A549 (cell line): ENCODE results near the gene PARP15. TPM values are rescaled to one million over a fixed set of nuclear protein-coding genes. Genes with fewer than 3 reads are reported as not detected.

Experiments
- ATAC-seq, 2 experiments: fragments of 200-7000 bp in 1 of 2; fragments of >200 bp in 1 of 2; cut with Nextera tagmentation in 1 of 2; cut with Tn5 transposase in 1 of 2; 3 replicates each; pipeline versions ENCODE4 v1.8.0 to v1.9.1; 2018 to 2020; ENCODE audit warnings: mild to moderate bottlenecking in 1 of 2, moderate library complexity in 1 of 2
- CTCF ChIA-PET: fragments of 300-600 bp; sonication (Branson Sonifier 250); formaldehyde crosslinking; extraction: SDS; loops from one replicate; lab custom pipeline; 2021; ENCODE audit warnings: antibody characterized with exemption, inconsistent platforms; lab: Yijun Ruan, JAX
- POLR2A ChIA-PET: fragments of 350-600 bp; formaldehyde crosslinking; extraction: SDS; loops from one replicate; lab custom pipeline; 2021; ENCODE audit warnings: antibody characterized with exemption, inconsistent platforms; lab: Yijun Ruan, JAX
- DNase-seq, 2 experiments: peaks; one replicate each; pipeline versions ENCODE4 v3.0.0 to v3.0.0-alpha.2; 2011 to 2016; ENCODE audit warnings: low read depth in 1 of 2, low spot score in 1 of 2
- FAIRE-seq: peaks from 2 replicates; lab custom pipeline; 2011; peaks lifted over from hg19 to GRCh38; lab: Jason Lieb, UNC
- H3K27ac ChIP-seq, 2 experiments: fragments of >200 bp; sonication (Bioruptor Twin); formaldehyde crosslinking; 3 replicates each; pipeline ENCODE4 v1.5.1; 2016 to 2017
- H3K4me1 ChIP-seq: fragments of >200 bp; sonication (Bioruptor Twin); formaldehyde crosslinking; 3 replicates; pipeline ENCODE4 v1.6.1; 2016
- H3K4me2 ChIP-seq: fragments of >200 bp; sonication (Bioruptor Twin); formaldehyde crosslinking; 3 replicates; pipeline ENCODE4 v1.6.1; 2016
- H3K4me3 ChIP-seq: fragments of >200 bp; sonication (Bioruptor Twin); formaldehyde crosslinking; 3 replicates; pipeline ENCODE4 v1.5.1; 2016
- H3K9me3 ChIP-seq: fragments of >200 bp; sonication (Bioruptor Twin); formaldehyde crosslinking; 3 replicates; pipeline ENCODE4 v1.6.1; 2016
- BCL3 ChIP-seq: fragments of >200 bp; sonication (Bioruptor Twin); formaldehyde crosslinking; IDR thresholded peaks from 3 replicates; pipeline ENCODE4 v1.6.1; 2016
- CBX2 ChIP-seq: fragments of 200-600 bp; sonication (generic); IDR thresholded peaks from 2 replicates; pipeline ENCODE4 v1.6.1; 2016; ENCODE audit warnings: low read depth, mild to moderate bottlenecking, borderline replicate concordance
- CEBPB ChIP-seq, 2 experiments: fragments of >200 bp in 1 of 2; sonication (Bioruptor Twin) in 1 of 2; formaldehyde crosslinking in 1 of 2; IDR thresholded peaks; 2 replicates each; pipeline ENCODE4 v1.6.1; 2012 to 2016
- CHD4 ChIP-seq: fragments of 200-600 bp; sonication (generic); IDR thresholded peaks from 2 replicates; pipeline ENCODE4 v1.6.1; 2016; ENCODE audit warnings: antibody characterized with exemption, mild to moderate bottlenecking, borderline replicate concordance
- EHF ChIP-seq: fragments of 250-450 bp; sonication (Bioruptor Pico); IDR thresholded peaks from 2 replicates; pipeline ENCODE4 v1.5.0; 2020; ENCODE audit warnings: mild to moderate bottlenecking
- EP300 ChIP-seq, 2 experiments: fragments of >200 bp; sonication (Bioruptor Twin); formaldehyde crosslinking; IDR thresholded peaks; 2 replicates in 1 of 2; 3 replicates in 1 of 2; pipeline ENCODE4 v1.6.1; 2016 to 2017
- ESRRA ChIP-seq: fragments of 150-350 bp; IDR thresholded peaks from 2 replicates; pipeline ENCODE4 v1.6.1; 2014; ENCODE audit warnings: mild to moderate bottlenecking, low read length, borderline replicate concordance
- FOSL2 ChIP-seq, 2 experiments: fragments of 450-650 bp in 1 of 2; fragments of >200 bp in 1 of 2; sonication (Bioruptor Twin) in 1 of 2; formaldehyde crosslinking; IDR thresholded peaks; 2 replicates each; pipeline versions ENCODE4 v1.5.0 to v1.6.1; 2016 to 2020; ENCODE audit warnings: mild to moderate bottlenecking in 1 of 2, moderate library complexity in 1 of 2
- HES2 ChIP-seq: fragments of >200 bp; sonication (Bioruptor Twin); formaldehyde crosslinking; IDR thresholded peaks from 2 replicates; pipeline ENCODE4 v1.6.1; 2016
- HEYL ChIP-seq: fragments of 250-450 bp; sonication (Bioruptor Pico); IDR thresholded peaks from 2 replicates; pipeline ENCODE4 v1.8.0; 2021; ENCODE audit warnings: mild to moderate bottlenecking, moderate library complexity
- HOXB5 ChIP-seq: fragments of 250-450 bp; sonication (Bioruptor Pico); IDR thresholded peaks from 2 replicates; pipeline ENCODE4 v1.5.0; 2020; ENCODE audit warnings: mild to moderate bottlenecking, moderate library complexity
- JUNB ChIP-seq: fragments of >200 bp; sonication (Bioruptor Twin); formaldehyde crosslinking; IDR thresholded peaks from 2 replicates; pipeline ENCODE4 v1.6.1; 2016
- MAFK ChIP-seq: fragments of 450-650 bp; IDR thresholded peaks from 2 replicates; pipeline ENCODE4 v1.6.1; 2014; ENCODE audit not compliant: partially characterized antibody
- NFE2L2 ChIP-seq: fragments of 150-350 bp; conservative IDR thresholded peaks from 2 replicates; pipeline ENCODE4 v1.6.1; 2014; ENCODE audit warnings: low read length
- NPAS2 ChIP-seq: fragments of 250-450 bp; sonication (Bioruptor Pico); IDR thresholded peaks from 2 replicates; pipeline ENCODE4 v1.8.0; 2022; ENCODE audit warnings: mild to moderate bottlenecking, moderate library complexity, borderline replicate concordance
- PHF8 ChIP-seq: fragments of 200-600 bp; sonication (generic); IDR thresholded peaks from 2 replicates; pipeline ENCODE4 v1.6.1; 2016; ENCODE audit warnings: low read depth, mild to moderate bottlenecking, antibody characterized with exemption, moderate library complexity, borderline replicate concordance
- RAD21 ChIP-seq, 2 experiments: fragments of >200 bp in 1 of 2; sonication (Bioruptor Twin) in 1 of 2; formaldehyde crosslinking in 1 of 2; IDR thresholded peaks in 1 of 2; conservative IDR thresholded peaks in 1 of 2; 2 replicates in 1 of 2; 3 replicates in 1 of 2; pipeline ENCODE4 v1.6.1; 2012 to 2018; ENCODE audit warnings: inconsistent platforms in 1 of 2
- RNF2 ChIP-seq: fragments of 200-600 bp; sonication (generic); IDR thresholded peaks from 2 replicates; pipeline ENCODE4 v1.6.1; 2016; ENCODE audit warnings: low read depth, mild to moderate bottlenecking, antibody characterized with exemption, moderate library complexity, borderline replicate concordance
- SMC3 ChIP-seq: fragments of >200 bp; sonication (Bioruptor Twin); formaldehyde crosslinking; IDR thresholded peaks from 3 replicates; pipeline ENCODE4 v1.6.1; 2018; ENCODE audit warnings: inconsistent platforms
- ZC3H11A ChIP-seq: fragments of 450-650 bp; IDR thresholded peaks from 2 replicates; pipeline ENCODE4 v1.6.1; 2014; ENCODE audit warnings: antibody characterized with exemption, mild to moderate bottlenecking
- WGBS: methylation state at CpG from one replicate; pipeline ENCODE4 v1.1.6; 2017; ENCODE audit errors: missing lambda C conversion rate; 5-methylcytosine and 5-hydroxymethylcytosine counted together
- polyA plus RNA-seq, 4 experiments: library from polyadenylated mRNA; depleted of rRNA in 3 of 4; stranded (reverse); fragments of >200 nt; fragmentation: RNase III in 1 of 4; extraction: RNeasy Plus Mini Kit Qiagen cat#74134 plus additional on column Dnase treatment in 1 of 4; gene quantifications; 2 replicates in 3 of 4; 3 replicates in 1 of 4; pipeline ENCODE4 v1.2.3, GENCODE V29; 2011 to 2017
- TF ChIP-seq, protein P1 (sequence below): fragments of 450-650 bp; IDR thresholded peaks from 2 replicates; pipeline ENCODE4 v1.6.1; 2014; ENCODE audit warnings: antibody characterized with exemption
- TF ChIP-seq, protein P2 (sequence below): IDR thresholded peaks from 2 replicates; pipeline ENCODE4 v1.6.1; 2012
- TF ChIP-seq, protein P3 (sequence below): fragments of 150-350 bp; IDR thresholded peaks from 2 replicates; pipeline ENCODE4 v1.6.1; 2014; ENCODE audit warnings: low read depth, mild to moderate bottlenecking, low read length
- TF ChIP-seq, protein P4 (sequence below): fragments of 250-450 bp; sonication (Bioruptor Pico); IDR thresholded peaks from 2 replicates; pipeline ENCODE4 v1.5.0; 2021; ENCODE audit warnings: mild to moderate bottlenecking, moderate library complexity, borderline replicate concordance
- TF ChIP-seq, protein P5 (sequence below): IDR thresholded peaks from 2 replicates; pipeline ENCODE4 v1.6.1; 2012; ENCODE audit warnings: low read depth, borderline replicate concordance

The PARP15 gene
- polyA plus RNA-seq, 2 of the 4 experiments (the other 2 are of a cell fraction) = 0.05 TPM; not detected in 1

DNA sequence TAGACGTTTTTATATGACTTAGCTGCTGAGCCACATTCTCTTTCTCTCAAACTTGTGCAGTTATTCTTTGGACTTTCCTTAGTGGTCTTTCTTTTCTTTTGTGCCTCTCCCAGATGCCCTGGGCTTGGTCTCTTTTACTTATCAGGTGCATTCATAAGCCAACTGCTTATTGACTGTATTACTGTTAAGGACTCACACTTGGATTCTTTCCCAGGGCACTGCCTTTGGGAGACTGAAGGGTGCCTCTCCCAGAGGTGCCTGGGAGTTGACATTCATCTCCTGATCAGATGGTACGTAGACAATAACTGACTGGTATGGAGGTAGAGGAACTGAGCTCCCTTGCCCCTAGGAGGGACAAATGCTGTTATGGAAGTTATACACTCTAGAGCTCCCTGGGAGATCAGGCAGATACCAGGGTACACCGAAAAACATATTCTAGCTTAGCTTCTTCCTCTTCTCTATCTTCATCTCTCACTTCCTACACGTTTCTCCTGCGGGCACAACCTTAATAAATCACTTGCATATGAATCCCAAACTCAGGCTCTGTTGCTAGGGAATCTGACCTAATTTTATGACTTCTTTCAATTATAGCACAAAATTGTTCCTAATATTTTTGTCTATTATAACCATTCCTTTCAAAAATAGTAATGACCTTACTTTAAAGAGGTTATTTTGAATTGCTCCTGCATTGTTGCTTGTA, 24.7 kb downstream of the PARP15 start (continued):
- TF ChIP-seq, protein P1, sequence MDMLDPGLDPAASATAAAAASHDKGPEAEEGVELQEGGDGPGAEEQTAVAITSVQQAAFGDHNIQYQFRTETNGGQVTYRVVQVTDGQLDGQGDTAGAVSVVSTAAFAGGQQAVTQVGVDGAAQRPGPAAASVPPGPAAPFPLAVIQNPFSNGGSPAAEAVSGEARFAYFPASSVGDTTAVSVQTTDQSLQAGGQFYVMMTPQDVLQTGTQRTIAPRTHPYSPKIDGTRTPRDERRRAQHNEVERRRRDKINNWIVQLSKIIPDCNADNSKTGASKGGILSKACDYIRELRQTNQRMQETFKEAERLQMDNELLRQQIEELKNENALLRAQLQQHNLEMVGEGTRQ = no peak
- TF ChIP-seq NPAS2 (CRISPR knock-in tag) (no peak), MAFK (no peak), RNF2 (no peak)
- TF ChIP-seq, protein P2, sequence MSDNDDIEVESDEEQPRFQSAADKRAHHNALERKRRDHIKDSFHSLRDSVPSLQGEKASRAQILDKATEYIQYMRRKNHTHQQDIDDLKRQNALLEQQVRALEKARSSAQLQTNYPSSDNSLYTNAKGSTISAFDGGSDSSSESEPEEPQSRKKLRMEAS = no peak

- ChIA-PET POLR2A (no interaction called here), CTCF (interaction anchor here (0.5 to 0.9 kb wide), 2 partner anchors 32 to 144 kb away, joined by 3 read pairs; no protein-coding TSS in a partner anchor)
- ATAC-seq (no peak), FAIRE-seq (no peak), DNase-seq (no peak)
- Histone ChIP-seq H3K4me1 (no peaks in the 10 kb centered on the region), H3K27ac (no peak overlapping the region), H3K4me3 (no peak overlapping the region), H3K9me3 (no peaks in the 10 kb centered on the region), H3K4me2 (no peak overlapping the region)
- TF ChIP-seq FOSL2 (IDR thresholded peaks at IDR 0.05) (no peak), FOSL2 (CRISPR knock-in tag; IDR thresholded peaks at IDR 0.05) (no peak), HEYL (CRISPR knock-in tag) (no peak), RAD21 (conservative IDR thresholded peaks at IDR 0.05 in 1 of 2, IDR thresholded peaks at IDR 0.05 in 1 of 2) (no peak), EHF (CRISPR knock-in tag) (no peak), ESRRA (no peak), CEBPB (IDR thresholded peaks at IDR 0.05) (no peak), CBX2 (no peak), RNF2 (no peak), HES2 (no peak), ZC3H11A (no peak)
- TF ChIP-seq, protein P3, sequence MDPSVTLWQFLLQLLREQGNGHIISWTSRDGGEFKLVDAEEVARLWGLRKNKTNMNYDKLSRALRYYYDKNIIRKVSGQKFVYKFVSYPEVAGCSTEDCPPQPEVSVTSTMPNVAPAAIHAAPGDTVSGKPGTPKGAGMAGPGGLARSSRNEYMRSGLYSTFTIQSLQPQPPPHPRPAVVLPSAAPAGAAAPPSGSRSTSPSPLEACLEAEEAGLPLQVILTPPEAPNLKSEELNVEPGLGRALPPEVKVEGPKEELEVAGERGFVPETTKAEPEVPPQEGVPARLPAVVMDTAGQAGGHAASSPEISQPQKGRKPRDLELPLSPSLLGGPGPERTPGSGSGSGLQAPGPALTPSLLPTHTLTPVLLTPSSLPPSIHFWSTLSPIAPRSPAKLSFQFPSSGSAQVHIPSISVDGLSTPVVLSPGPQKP = no peak
- TF ChIP-seq, protein P4, sequence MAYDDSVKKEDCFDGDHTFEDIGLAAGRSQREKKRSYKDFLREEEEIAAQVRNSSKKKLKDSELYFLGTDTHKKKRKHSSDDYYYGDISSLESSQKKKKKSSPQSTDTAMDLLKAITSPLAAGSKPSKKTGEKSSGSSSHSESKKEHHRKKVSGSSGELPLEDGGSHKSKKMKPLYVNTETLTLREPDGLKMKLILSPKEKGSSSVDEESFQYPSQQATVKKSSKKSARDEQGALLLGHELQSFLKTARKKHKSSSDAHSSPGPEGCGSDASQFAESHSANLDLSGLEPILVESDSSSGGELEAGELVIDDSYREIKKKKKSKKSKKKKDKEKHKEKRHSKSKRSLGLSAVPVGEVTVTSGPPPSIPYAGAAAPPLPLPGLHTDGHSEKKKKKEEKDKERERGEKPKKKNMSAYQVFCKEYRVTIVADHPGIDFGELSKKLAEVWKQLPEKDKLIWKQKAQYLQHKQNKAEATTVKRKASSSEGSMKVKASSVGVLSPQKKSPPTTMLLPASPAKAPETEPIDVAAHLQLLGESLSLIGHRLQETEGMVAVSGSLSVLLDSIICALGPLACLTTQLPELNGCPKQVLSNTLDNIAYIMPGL (CRISPR knock-in tag) = no peak
- WGBS = 55% methylated on average over 2 of the region's 2 CpGs
Observed at GRCh38 chr3:122603056-122603455, 25.6 kb downstream of the PARP15 start.

- no peaks in the 10 kb centered on the region for H3K9me3 ChIP-seq
- ATAC-seq = no peak
- DNase-seq = no peak
- peaks cover 5% of the 10 kb centered on the region for H3K4me1 ChIP-seq
- H3K4me3 ChIP-seq = no peak overlapping the region
- FAIRE-seq = no peak
- H3K27ac ChIP-seq = no peak overlapping the region
- ChIA-PET POLR2A (no interaction called here), CTCF (no interaction called here)
- H3K4me2 ChIP-seq = no peak overlapping the region
- WGBS = 76% methylated on average over 4 of the region's 4 CpGs
- TF ChIP-seq CHD4 (no peak), PHF8 (no peak), HOXB5 (CRISPR knock-in tag) (no peak), EP300 (IDR thresholded peaks at IDR 0.05) (no peak), BCL3 (no peak), SMC3 (no peak), JUNB (no peak), NFE2L2 (no peak), NPAS2 (CRISPR knock-in tag) (no peak), RNF2 (no peak)
- TF ChIP-seq, protein P2 = no peak
- TF ChIP-seq, protein P5, sequence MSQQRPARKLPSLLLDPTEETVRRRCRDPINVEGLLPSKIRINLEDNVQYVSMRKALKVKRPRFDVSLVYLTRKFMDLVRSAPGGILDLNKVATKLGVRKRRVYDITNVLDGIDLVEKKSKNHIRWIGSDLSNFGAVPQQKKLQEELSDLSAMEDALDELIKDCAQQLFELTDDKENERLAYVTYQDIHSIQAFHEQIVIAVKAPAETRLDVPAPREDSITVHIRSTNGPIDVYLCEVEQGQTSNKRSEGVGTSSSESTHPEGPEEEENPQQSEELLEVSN = no peak
- TF ChIP-seq, protein P4 (CRISPR knock-in tag) = no peak
Observed at GRCh38 chr3:122606330-122606729, 28.9 kb downstream of the PARP15 start.
